Astrocyte (in vitro differentiated cells and primary cell): ENCODE data around the gene APBB1IP. TPM values are rescaled to one million over a fixed set of nuclear protein-coding genes. Genes with fewer than 3 reads are reported as not detected.

Source experiments
- DNase-seq: peaks from one replicate; pipeline ENCODE4 v3.0.0-alpha.2; 2010; ENCODE audit warnings: low read depth
- FAIRE-seq: peaks from 2 replicates; lab custom pipeline; 2011; peaks lifted over from hg19 to GRCh38; lab: Jason Lieb, UNC
- H2AFZ ChIP-seq: 2 replicates; pipeline ENCODE4 v1.6.0; 2012; ENCODE audit warnings: low read depth, low read length, inconsistent platforms
- H3K27ac ChIP-seq: 2 replicates; pipeline ENCODE4 v1.5.1; 2011; ENCODE audit warnings: low read depth, low read length, inconsistent platforms
- H3K27me3 ChIP-seq: 2 replicates; pipeline ENCODE4 v1.6.0; 2011; ENCODE audit warnings: low read length, inconsistent platforms; ENCODE audit not compliant: insufficient read depth
- H3K36me3 ChIP-seq: 2 replicates; pipeline ENCODE4 v1.5.1; 2011; ENCODE audit warnings: low read length, inconsistent platforms; ENCODE audit not compliant: insufficient read depth
- H3K4me1 ChIP-seq: 2 replicates; pipeline ENCODE4 v1.5.1; 2011; ENCODE audit warnings: low read length, inconsistent platforms; ENCODE audit not compliant: insufficient read depth
- H3K4me2 ChIP-seq: 2 replicates; pipeline ENCODE4 v1.6.0; 2012; ENCODE audit warnings: low read length, inconsistent platforms
- H3K4me3 ChIP-seq: 2 replicates; pipeline ENCODE4 v1.5.1; 2011; ENCODE audit warnings: low read depth, mild to moderate bottlenecking, low read length, inconsistent platforms; ENCODE audit not compliant: insufficient read depth
- H3K79me2 ChIP-seq: 2 replicates; pipeline ENCODE4 v1.6.0; 2012; ENCODE audit warnings: mild to moderate bottlenecking, low read length, inconsistent platforms; ENCODE audit not compliant: insufficient read depth
- H3K9ac ChIP-seq: 2 replicates; pipeline ENCODE4 v1.6.0; 2012; ENCODE audit warnings: mild to moderate bottlenecking, low read length, inconsistent platforms
- H3K9me3 ChIP-seq: 2 replicates; pipeline ENCODE4 v1.5.1; 2012; ENCODE audit warnings: low read depth, mild to moderate bottlenecking, low read length, inconsistent platforms; ENCODE audit not compliant: insufficient read depth
- H4K20me1 ChIP-seq: 2 replicates; pipeline ENCODE4 v1.6.0; 2012; ENCODE audit warnings: low read length, inconsistent platforms; ENCODE audit not compliant: insufficient read depth
- H3K27ac Mint-ChIP-seq: one replicate; pipeline ENCODE4 v1.8.0; 2021; ENCODE audit warnings: mild to moderate bottlenecking, mixed read lengths; ENCODE audit not compliant: unreplicated experiment
- H3K27me3 Mint-ChIP-seq: one replicate; pipeline ENCODE4 v1.8.0; 2021; ENCODE audit warnings: low read depth, mixed read lengths; ENCODE audit not compliant: unreplicated experiment
- H3K36me3 Mint-ChIP-seq: one replicate; pipeline ENCODE4 v1.8.0; 2021; ENCODE audit warnings: low read depth, mixed read lengths; ENCODE audit not compliant: unreplicated experiment
- H3K4me1 Mint-ChIP-seq: one replicate; pipeline ENCODE4 v1.8.0; 2021; ENCODE audit warnings: low read depth, mixed read lengths; ENCODE audit not compliant: unreplicated experiment
- H3K4me3 Mint-ChIP-seq: one replicate; pipeline ENCODE4 v1.8.0; 2021; ENCODE audit warnings: mild to moderate bottlenecking, moderate library complexity, mixed read lengths; ENCODE audit not compliant: unreplicated experiment
- H3K9me3 Mint-ChIP-seq: one replicate; pipeline ENCODE4 v1.8.0; 2021; ENCODE audit warnings: mild to moderate bottlenecking, mixed read lengths; ENCODE audit not compliant: unreplicated experiment
- CTCF ChIP-seq: IDR thresholded peaks from 2 replicates; pipeline ENCODE4 v1.5.1; 2011; ENCODE audit warnings: low read depth, mild to moderate bottlenecking, inconsistent platforms, low read length, moderate library complexity; ENCODE audit not compliant: insufficient read depth
- EZH2 ChIP-seq: IDR thresholded peaks from 2 replicates; pipeline ENCODE4 v1.6.1; 2012; ENCODE audit warnings: mild to moderate bottlenecking, low read length, inconsistent platforms; ENCODE audit not compliant: insufficient read depth
- total RNA-seq: library from RNA; stranded (reverse); gene quantifications from 2 replicates; pipeline ENCODE4 v1.2.1, GENCODE V29; 2021

The APBB1IP gene
- total RNA-seq, 1 donor from 2014 or later = 0.23 TPM

DNA sequence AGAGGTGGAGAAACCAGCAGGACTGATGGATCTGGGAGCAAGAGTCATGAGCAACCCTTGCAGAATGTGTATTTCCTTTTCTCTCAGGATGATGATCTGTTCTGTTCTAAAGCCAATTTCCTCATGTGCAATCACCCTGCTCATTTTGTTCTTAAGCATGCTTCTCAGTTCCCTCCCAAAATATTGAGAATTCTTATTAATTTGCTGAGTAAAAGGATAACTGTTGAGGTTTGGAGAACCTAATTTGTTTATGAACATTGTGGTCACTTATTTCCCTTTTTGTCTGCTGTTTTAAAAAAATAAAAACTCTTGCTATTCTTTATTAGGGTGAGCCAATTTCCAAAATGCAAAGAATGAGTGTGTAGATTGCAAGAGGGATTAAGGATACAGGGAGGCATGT lies 106.8 kb downstream of the APBB1IP start:
- no peak overlapping the region for H3K27ac ChIP-seq
- H3K4me2 ChIP-seq = no peak overlapping the region
- H3K4me3 ChIP-seq = no peak overlapping the region
- no peak for DNase-seq
- H3K36me3 Mint-ChIP-seq = no peaks in the 10 kb centered on the region
- H3K9me3 ChIP-seq = no peaks in the 10 kb centered on the region
- H3K27me3 ChIP-seq = no peaks in the 10 kb centered on the region
- H3K27ac Mint-ChIP-seq = no peak overlapping the region
- H3K9ac ChIP-seq = no peak overlapping the region
- H3K9me3 Mint-ChIP-seq = peaks cover 2% of the 10 kb centered on the region
- no peak for FAIRE-seq
- H3K4me1 ChIP-seq = no peaks in the 10 kb centered on the region
- no peaks in the 10 kb centered on the region for H3K27me3 Mint-ChIP-seq
- no peaks in the 10 kb centered on the region for H4K20me1 ChIP-seq
- no peak overlapping the region for H2AFZ ChIP-seq
- H3K36me3 ChIP-seq = no peaks in the 10 kb centered on the region
- H3K4me1 Mint-ChIP-seq = peaks cover 8% of the 10 kb centered on the region
- no peaks in the 10 kb centered on the region for H3K79me2 ChIP-seq
- TF ChIP-seq CTCF = no peak
- TF ChIP-seq EZH2 = no peak
- no peak overlapping the region for H3K4me3 Mint-ChIP-seq

- no peaks in the 10 kb centered on the region for H3K9me3 ChIP-seq
- no peak for FAIRE-seq
These were observed 112.8 kb downstream of the APBB1IP start for GRCh38 chr10:26550774-26551526.

More at GRCh38 chr10:26550774-26551526, 112.8 kb downstream of the APBB1IP start:
- Histone ChIP-seq H3K4me2 (no peak overlapping the region), H3K27ac (no peak overlapping the region), H3K79me2 (no peaks in the 10 kb centered on the region), H3K9ac (no peak overlapping the region), H4K20me1 (no peaks in the 10 kb centered on the region), H2AFZ (no peak overlapping the region), H3K4me3 (no peak overlapping the region), H3K4me1 (no peaks in the 10 kb centered on the region), H3K36me3 (no peaks in the 10 kb centered on the region), H3K27me3 (no peaks in the 10 kb centered on the region)
- DNase-seq = no peak
- Mint-ChIP-seq H3K4me3 (no peak overlapping the region), H3K27me3 (no peaks in the 10 kb centered on the region), H3K9me3 (peaks cover 16% of the 10 kb centered on the region), H3K36me3 (peaks cover 2% of the 10 kb centered on the region), H3K27ac (no peak overlapping the region), H3K4me1 (no peaks in the 10 kb centered on the region)
- TF ChIP-seq CTCF (no peak), EZH2 (no peak)
